PC-9 (cell line): ENCODE data around the gene EYA4.

ENCODE experiments used
- CTCF ChIP-seq: fragments of 200-600 bp; sonication (generic); conservative IDR thresholded peaks from 2 replicates; pipeline ENCODE4 v1.6.1; 2017; ENCODE audit warnings: mixed run types, antibody characterized with exemption, mild to moderate bottlenecking, moderate library complexity
- EZH2 ChIP-seq: fragments of 200-600 bp; sonication (generic); IDR thresholded peaks from 2 replicates; pipeline ENCODE4 v1.8.0; 2017; ENCODE audit warnings: antibody characterized with exemption, low read depth

GRCh38 chr6:133415262-133415661, 174.1 kb downstream of the EYA4 start:
- TF ChIP-seq CTCF = no peak
- no peak for TF ChIP-seq EZH2
